Psoas muscle (tissue), 8 donors: ENCODE measurements around the gene KDM4C. TPM values are rescaled to one million over a fixed set of nuclear protein-coding genes. Genes with fewer than 3 reads are reported as not detected.

ENCODE experiments used
- ATAC-seq, 4 donors: fragments of 200-7000 bp; cut with Tn5 transposase; one replicate each; pipeline ENCODE4 v1.9.1; 2020; ENCODE audit warnings: moderate library complexity in 3 of 4, mild to moderate bottlenecking in 2 of 4
- DNase-seq, 2 donors: peaks; one replicate each; pipeline ENCODE4 v3.0.0-alpha.2; 2020
- H3K27ac ChIP-seq: fragments of 200-600 bp; one replicate; pipeline ENCODE4 v1.8.0; 2022
- H3K27me3 ChIP-seq, 3 donors: fragments of 200-600 bp in 1 of 3; one replicate each; pipeline versions ENCODE4 v1.6.1 to v1.8.0; 2013 to 2022; ENCODE audit warnings: low read length in 2 of 3, mild to moderate bottlenecking in 2 of 3, moderate library complexity in 1 of 3; ENCODE audit not compliant: insufficient read depth in 3 of 3
- H3K36me3 ChIP-seq, 2 donors: fragments of 200-600 bp in 1 of 2; one replicate each; pipeline versions ENCODE4 v1.6.1 to v1.8.0; 2013 to 2022; ENCODE audit warnings: low read depth in 1 of 2, mild to moderate bottlenecking in 1 of 2, moderate library complexity in 1 of 2; ENCODE audit not compliant: insufficient read depth in 1 of 2
- H3K4me1 ChIP-seq: fragments of 200-600 bp; one replicate; pipeline ENCODE4 v1.8.0; 2022
- H3K4me3 ChIP-seq: fragments of 200-600 bp; one replicate; pipeline ENCODE4 v1.8.0; 2022; ENCODE audit warnings: mild to moderate bottlenecking
- H3K9me3 ChIP-seq: fragments of 200-600 bp; one replicate; pipeline ENCODE4 v1.8.0; 2022
- WGBS, 3 donors: extraction: QIAGEN DNeasy Blood & Tissue Kit; methylation state at CpG; one replicate each; pipeline versions ENCODE4 v1.1.6 to v1.1.7; 2013; 5-methylcytosine and 5-hydroxymethylcytosine counted together
- intact Hi-C, 2 donors: fragments of 100-400 bp; cut with DNase I; formaldehyde crosslinking; loops; one replicate each; pipeline versions ENCODE4 v1.11.0 to v1.14.2; 2022
- polyA plus RNA-seq, 3 donors: library from polyadenylated mRNA; stranded (reverse); fragments of 200-250 nt; gene quantifications; one replicate each; pipeline ENCODE4 v1.2.3, GENCODE V29; 2013
- total RNA-seq, 4 donors: library from RNA; stranded (reverse); fragmentation: NEBNext Ultra II Directional in 2 of 4; extraction: Animal tissue kit (Norgen Biotek cat#: 25700) in 2 of 4; gene quantifications; one replicate each; pipeline versions ENCODE4 v1.2.1 to v1.2.4, GENCODE V29; 2021 to 2023
- TF ChIP-seq, protein P1 (sequence below): fragments of 200-600 bp; IDR thresholded peaks from one replicate; pipeline ENCODE4 v1.8.0; 2022; ENCODE audit warnings: antibody characterized with exemption
- donor health status: healthy with polysubstance abuse.
- donor health status: DM: no; HTN: no; CAD: no; lungs with moderate emphysema.
- donor health status: Bipolar disorder and iron deficiency.
- donor health status: healthy.
- donor health status: DM: yes; HTN: yes; CAD: no.
- donor health status: DM: no; HTN: no; CAD: no.
- donor health status: DM: no; HTN: no; CAD: no.
- donor health status: DM: yes; HTN: yes; CAD: no.

KDM4C gene
- total and polyA plus RNA-seq, 7 donors, result 2.7 to 13.0 (median 10.1) TPM

DNA sequence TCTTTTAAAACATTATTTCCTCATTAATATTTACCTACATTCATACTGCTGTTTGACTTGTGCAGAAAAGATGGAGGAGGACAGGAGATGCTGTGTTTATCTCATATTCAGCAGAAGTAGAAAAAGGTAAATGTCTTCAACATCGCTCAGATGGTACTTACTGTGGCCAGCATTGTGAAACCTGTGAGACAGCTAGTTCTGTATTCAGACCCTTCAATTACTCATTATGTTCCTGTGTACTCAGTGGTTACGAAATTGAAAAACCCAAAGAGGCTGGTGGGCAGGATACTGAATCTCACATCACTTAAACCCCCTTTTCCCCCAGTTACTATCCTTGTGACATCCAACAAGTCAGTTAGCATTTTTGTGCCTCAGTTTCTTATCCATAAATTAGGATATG, 216.0 kb downstream of the KDM4C start:
- intact Hi-C loops, result no loop called here
- TF ChIP-seq, protein P1, sequence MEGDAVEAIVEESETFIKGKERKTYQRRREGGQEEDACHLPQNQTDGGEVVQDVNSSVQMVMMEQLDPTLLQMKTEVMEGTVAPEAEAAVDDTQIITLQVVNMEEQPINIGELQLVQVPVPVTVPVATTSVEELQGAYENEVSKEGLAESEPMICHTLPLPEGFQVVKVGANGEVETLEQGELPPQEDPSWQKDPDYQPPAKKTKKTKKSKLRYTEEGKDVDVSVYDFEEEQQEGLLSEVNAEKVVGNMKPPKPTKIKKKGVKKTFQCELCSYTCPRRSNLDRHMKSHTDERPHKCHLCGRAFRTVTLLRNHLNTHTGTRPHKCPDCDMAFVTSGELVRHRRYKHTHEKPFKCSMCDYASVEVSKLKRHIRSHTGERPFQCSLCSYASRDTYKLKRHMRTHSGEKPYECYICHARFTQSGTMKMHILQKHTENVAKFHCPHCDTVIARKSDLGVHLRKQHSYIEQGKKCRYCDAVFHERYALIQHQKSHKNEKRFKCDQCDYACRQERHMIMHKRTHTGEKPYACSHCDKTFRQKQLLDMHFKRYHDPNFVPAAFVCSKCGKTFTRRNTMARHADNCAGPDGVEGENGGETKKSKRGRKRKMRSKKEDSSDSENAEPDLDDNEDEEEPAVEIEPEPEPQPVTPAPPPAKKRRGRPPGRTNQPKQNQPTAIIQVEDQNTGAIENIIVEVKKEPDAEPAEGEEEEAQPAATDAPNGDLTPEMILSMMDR, result no peak
- Histone ChIP-seq H3K36me3 (no peaks in the 10 kb centered on the region), H3K4me3 (no peak overlapping the region), H3K27me3 (no peaks in the 10 kb centered on the region), H3K27ac (no peak overlapping the region), H3K9me3 (no peaks in the 10 kb centered on the region), H3K4me1 (no peaks in the 10 kb centered on the region)
- DNase-seq (no peak), ATAC-seq (no peak)
- 93 to 97% (median 94%) methylated on average over 2 of the region's 2 CpGs for WGBS, 3 donors

DNA sequence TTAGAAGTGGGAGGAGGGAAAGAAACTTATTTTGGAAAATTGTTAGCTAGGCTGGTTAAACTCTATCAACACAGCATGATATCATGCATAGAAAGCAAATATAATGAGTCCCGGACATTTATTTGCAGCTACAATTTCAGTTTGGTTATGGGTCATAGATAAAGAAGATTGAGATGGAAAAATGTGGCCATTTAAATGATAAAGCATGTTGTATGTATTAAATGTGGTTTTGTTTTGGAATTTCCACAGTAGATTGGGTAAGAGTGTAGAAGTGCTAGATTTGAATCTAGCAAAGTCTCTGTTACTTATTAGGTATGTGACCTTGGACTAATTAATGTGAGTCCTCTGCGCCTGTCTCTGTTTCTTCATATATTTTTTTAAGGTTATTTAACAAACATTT, 217.4 kb downstream of the KDM4C start:
- DNase-seq (no peak), ATAC-seq (no peak)
- H3K4me1 ChIP-seq, result no peaks in the 10 kb centered on the region
- no peak overlapping the region for H3K27ac ChIP-seq
- no peak overlapping the region for H3K4me3 ChIP-seq
- TF ChIP-seq, protein P1, result no peak
- intact Hi-C loops, result no loop called here
- H3K9me3 ChIP-seq, result no peaks in the 10 kb centered on the region
- H3K36me3 ChIP-seq, result no peaks in the 10 kb centered on the region
- H3K27me3 ChIP-seq, result no peaks in the 10 kb centered on the region
- WGBS, 3 donors, result 91 to 96% (median 96%) methylated on average over 2 of the region's 2 CpGs

DNA sequence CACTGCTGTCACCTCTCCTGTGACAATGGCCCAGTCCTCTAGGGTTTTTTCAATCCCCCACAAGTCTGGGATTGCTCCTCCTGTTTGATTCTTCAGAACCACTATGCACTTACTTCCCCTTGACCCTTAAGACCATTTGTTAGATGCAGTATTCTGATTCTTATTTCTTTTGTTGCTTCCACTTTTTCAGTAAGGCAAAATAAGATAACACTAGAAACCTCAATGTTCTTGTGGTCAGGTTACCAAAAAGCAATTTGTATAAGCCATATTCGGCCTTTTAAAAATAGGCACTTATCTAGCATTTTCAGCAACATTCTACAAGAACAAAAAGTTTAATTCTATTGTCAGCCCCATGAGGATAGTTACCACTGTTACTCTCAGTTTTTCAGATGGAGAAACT, 220.0 kb downstream of the KDM4C start:
- DNase-seq, result no peak

DNA sequence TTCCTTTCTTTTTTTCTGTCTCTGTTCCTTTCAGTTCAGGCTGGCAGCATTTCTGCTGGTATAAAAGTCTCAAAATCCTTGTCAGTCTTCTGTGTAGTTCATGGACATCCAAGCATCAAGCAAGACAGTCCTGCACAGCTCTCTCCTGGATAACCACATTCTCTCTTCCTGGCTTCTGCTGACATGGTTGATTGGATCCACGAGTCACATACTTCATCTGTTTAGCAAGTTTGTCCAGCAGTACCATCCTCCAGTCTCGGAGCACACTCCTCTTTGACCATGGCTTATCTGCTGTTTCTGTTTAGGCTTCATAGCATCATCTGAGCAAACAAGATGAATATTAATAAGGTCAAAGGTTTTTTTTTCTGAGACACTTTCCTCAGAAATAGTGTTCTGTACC, 220.8 kb downstream of the KDM4C start:
- intact Hi-C loops, result no loop called here
- DNase-seq, result no peak
- TF ChIP-seq, protein P1, result no peak
- ATAC-seq, result no peak
- no peaks in the 10 kb centered on the region for H3K27me3 ChIP-seq
- peaks cover 0 to 22% of the 10 kb centered on the region in 2 donors for H3K36me3 ChIP-seq
- WGBS, 3 donors, result 76 to 79% (median 79%) methylated on average over 2 of the region's 2 CpGs
- no peaks in the 10 kb centered on the region for H3K9me3 ChIP-seq
- no peak overlapping the region for H3K27ac ChIP-seq
- H3K4me3 ChIP-seq, result no peak overlapping the region
- no peaks in the 10 kb centered on the region for H3K4me1 ChIP-seq

More for the DNA sequence above, 220.0 kb downstream of the KDM4C start:
- ATAC-seq, result no peak
- H3K4me3 ChIP-seq, result no peak overlapping the region
- no peak overlapping the region for H3K27ac ChIP-seq
- 92 to 97% (median 96%) methylated on average over 1 of the region's 1 CpG for WGBS, 3 donors
- H3K9me3 ChIP-seq, result no peaks in the 10 kb centered on the region
- no peaks in the 10 kb centered on the region for H3K4me1 ChIP-seq
- H3K27me3 ChIP-seq, result no peaks in the 10 kb centered on the region
- intact Hi-C loops, result no loop called here
- peaks cover 0 to 17% of the 10 kb centered on the region in 2 donors for H3K36me3 ChIP-seq
- TF ChIP-seq, protein P1, result no peak

DNA sequence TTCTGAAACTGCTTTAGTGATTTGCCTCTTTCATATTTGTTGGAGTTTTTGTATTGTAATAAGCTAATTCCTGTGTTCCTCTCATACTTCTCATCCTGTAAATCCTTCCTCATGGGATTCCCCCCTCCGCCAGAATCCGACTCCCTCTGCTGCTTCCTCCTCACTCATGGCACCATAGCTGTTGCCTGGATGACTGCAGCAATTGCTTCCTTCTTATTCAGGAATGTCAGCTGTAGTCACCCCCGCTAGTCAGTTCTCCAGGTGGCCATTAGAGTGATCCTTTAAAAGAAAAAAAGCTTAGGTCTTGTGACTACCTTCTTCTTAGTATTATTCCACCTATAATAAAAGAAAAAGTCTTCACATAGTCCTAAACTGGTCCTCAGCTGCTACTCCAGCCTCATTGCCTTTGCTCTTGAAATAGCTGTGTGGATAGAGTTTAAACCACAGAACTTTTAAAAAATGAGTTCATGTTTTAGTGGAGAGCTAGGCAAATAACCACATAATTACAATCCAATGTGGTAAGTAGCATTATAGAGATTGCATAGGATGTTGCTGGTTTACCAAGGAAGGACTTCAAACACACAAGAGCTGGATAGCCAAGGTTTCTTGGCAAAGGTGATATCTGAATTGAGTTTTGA, 227.3 kb downstream of the KDM4C start:
- Histone ChIP-seq H3K27me3 (no peaks in the 10 kb centered on the region), H3K27ac (no peak overlapping the region), H3K4me3 (no peak overlapping the region), H3K4me1 (no peaks in the 10 kb centered on the region), H3K36me3 (peaks cover 11 to 54% of the 10 kb centered on the region in 2 donors), H3K9me3 (no peaks in the 10 kb centered on the region)
- ATAC-seq, result no peak
- intact Hi-C loops, result no loop called here
- 88 to 89% (median 88%) methylated on average over 3 of the region's 3 CpGs for WGBS, 3 donors
- TF ChIP-seq, protein P1, result no peak
- no peak for DNase-seq
